Activated T-cell treated with anti-CD3 and anti-CD28 coated beads for 24 hours (primary cell): ENCODE results near the gene SIX5.

Experiments
- DNase-seq: peaks from one replicate; pipeline ENCODE4 v3.0.0-alpha.2; 2020; ENCODE audit warnings: low read depth

The SIX5 gene

DNA sequence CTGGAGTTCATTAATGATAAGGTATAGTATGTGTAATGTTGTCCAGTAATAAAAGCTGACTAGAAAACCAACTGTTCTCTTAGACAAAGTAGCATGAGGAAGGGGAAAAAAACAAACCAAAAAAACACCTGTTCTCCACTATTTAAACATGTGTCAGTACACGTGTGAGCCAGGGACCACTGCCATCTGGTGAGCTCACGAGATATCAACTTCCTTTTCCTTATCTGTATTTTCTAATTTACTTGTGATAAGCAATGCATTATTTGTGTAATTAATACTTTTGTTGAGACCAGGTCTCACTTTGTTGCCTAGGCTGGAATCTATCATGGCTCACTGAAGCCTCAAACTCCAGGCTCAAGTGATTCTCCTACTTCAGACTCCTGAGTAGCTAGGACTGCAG, 4.3 kb upstream of the SIX5 start:
- DNase-seq, result no peak

GRCh38 chr19:45772912-45773311, 3.9 kb upstream of the SIX5 start:
- DNase-seq, result no peak

DNA sequence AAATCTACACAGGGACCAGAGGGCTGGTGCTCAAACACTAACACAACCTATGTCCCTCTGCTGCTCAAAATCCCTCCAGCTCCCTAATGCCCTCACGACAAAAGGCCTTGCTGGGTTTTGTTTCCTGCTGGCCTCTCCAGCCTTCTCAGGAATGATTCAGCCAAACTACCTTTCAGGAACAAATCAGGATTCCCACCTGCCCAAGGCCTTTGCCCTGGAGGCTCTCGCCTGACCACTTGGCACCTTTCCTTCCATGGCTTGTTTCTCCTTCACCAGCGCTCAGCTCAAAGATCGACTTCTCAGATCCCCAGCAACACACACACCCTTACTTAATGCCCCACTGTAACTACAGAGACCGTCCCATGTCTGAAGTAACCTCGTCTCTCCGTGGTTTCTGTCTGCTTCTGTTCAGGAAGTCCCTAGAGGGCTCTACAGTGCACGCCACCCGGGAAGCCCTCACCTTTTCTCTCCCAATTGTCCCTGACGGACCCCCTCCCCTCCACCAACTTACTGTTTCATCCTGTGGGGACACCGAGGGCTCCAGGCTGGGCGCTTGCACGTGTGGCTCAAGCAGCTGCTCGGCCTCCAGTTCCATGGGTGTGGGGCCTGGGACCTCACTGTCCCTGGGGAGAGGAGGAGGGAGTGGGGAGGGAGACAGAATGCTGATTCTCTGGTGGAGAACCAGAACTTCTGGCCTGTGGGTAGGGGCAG, 3.2 kb upstream of the SIX5 start:
- no peak for DNase-seq

DNA sequence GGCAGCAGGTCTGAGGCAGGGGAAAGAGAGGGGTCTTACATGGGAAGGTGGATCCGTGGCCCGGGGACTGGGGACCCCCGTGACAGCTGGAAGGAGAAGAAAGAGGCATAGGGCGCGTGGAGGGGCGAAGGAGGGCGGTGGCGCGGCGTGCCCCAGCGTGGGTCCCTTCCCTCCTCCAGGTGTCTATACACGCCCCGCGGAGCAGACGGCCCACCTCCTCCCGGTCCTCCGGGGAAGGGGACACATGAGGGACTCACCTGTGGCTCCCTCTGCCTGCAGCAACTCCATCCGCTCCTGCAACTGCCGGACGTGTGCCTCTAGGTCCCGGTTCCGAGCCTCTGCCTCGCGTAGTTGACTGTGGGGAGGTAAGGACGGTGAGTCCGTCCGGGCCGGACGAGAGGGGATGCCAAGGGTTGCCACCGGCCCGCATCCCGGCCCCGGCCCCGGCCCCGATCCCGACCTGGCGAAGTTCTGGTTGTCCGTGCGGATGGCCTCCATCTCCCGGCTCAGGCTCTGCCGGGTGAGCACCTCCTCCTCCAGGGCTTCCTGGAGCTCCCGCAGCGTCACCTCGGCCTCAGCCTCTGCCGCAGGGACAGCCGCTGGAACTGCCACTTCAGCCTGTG, 2.4 kb upstream of the SIX5 start:
- DNase-seq, result no peak

DNA sequence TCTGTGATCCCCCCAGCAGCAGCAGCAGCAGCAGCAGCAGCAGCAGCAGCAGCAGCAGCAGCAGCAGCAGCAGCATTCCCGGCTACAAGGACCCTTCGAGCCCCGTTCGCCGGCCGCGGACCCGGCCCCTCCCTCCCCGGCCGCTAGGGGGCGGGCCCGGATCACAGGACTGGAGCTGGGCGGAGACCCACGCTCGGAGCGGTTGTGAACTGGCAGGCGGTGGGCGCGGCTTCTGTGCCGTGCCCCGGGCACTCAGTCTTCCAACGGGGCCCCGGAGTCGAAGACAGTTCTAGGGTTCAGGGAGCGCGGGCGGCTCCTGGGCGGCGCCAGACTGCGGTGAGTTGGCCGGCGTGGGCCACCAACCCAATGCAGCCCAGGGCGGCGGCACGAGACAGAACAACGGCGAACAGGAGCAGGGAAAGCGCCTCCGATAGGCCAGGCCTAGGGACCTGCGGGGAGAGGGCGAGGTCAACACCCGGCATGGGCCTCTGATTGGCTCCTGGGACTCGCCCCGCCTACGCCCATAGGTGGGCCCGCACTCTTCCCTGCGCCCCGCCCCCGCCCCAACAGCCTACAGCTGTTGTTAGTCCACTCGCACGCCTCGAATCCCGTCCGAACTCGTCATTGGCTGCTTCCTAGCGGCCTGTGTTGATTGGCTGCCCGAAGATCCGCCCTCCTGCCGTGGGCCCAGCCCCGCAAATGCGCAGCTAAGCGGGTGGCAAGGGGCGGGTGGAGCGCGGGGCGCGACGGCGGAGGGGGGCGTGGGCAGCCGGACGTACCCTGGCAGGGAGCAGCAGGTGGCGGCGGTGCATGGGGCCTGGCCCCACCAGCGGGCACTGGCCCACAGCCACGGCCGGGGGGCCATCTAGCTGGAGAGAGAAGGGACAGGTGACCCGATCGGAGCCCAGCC, 1.4 kb upstream of the SIX5 start:
- DNase-seq, result peak; percentile 84

- peak; percentile 21 for DNase-seq
Observed at GRCh38 chr19:45769821-45770191, 754 bp upstream of the SIX5 start.

- no peak for DNase-seq
Observed at GRCh38 chr19:45768655-45768983, 433 bp downstream of the SIX5 start.

GRCh38 chr19:45767881-45768654, 984 bp downstream of the SIX5 start:
- no peak for DNase-seq

- DNase-seq, result no peak
Observed at GRCh38 chr19:45767410-45767880, 1.6 kb downstream of the SIX5 start.

- no peak for DNase-seq
Observed at GRCh38 chr19:45766869-45767346, 2.1 kb downstream of the SIX5 start.

GRCh38 chr19:45766296-45766868, 2.7 kb downstream of the SIX5 start:
- no peak for DNase-seq

DNA sequence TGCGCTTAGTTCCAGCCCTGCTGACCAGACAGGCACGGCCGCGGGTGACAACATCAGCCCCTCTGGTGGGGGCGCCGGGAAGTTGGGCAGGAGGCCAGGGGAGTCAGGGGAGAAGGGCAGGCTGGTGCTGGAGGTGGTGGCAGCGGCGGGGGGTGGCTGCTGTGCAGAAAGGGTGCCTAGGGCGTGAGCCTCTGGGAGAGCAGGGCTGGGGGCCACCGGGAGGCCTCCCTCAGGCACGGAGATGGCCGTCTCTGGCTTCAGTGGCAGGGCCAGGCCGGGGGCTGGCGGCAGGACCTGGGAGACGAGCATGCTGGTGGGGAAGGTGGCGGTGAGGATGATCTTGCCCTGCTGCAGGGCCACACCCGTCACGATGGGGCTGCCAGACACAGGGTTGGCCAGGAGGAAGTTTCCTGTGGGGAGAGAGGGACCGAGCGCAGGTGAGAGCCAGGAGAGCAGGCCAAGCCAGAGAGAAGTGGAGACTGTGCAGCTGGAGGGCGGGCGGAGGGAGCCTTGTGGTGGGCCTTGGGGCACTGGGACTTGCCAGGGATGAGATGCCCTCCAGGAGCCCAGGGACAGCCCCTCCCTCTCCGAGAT, 3.3 kb downstream of the SIX5 start:
- no peak for DNase-seq

GRCh38 chr19:45764945-45765701, 3.9 kb downstream of the SIX5 start:
- DNase-seq, result no peak

DNA sequence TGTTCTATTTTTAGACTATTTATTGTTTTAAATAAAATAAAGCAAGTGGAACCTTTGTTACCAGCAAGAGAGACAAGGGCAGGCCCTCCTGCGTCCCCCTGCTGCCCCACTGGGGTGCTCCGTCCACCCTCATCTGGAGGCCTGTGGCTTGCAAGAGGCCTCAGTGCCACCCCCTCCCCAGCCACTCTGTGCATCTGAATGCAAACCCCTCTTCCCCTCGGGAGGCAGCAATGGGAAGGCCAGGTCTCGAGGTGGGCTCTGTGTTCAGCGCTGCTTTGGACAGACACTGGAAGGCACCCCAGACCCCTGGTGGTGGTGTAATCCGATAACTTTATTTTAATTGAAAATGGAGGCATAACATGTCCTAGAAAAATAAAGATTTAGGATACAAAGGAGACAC, 4.6 kb downstream of the SIX5 start:
- no peak for DNase-seq

GRCh38 chr19:45763691-45764294, 5.3 kb downstream of the SIX5 start:
- no peak for DNase-seq

DNA sequence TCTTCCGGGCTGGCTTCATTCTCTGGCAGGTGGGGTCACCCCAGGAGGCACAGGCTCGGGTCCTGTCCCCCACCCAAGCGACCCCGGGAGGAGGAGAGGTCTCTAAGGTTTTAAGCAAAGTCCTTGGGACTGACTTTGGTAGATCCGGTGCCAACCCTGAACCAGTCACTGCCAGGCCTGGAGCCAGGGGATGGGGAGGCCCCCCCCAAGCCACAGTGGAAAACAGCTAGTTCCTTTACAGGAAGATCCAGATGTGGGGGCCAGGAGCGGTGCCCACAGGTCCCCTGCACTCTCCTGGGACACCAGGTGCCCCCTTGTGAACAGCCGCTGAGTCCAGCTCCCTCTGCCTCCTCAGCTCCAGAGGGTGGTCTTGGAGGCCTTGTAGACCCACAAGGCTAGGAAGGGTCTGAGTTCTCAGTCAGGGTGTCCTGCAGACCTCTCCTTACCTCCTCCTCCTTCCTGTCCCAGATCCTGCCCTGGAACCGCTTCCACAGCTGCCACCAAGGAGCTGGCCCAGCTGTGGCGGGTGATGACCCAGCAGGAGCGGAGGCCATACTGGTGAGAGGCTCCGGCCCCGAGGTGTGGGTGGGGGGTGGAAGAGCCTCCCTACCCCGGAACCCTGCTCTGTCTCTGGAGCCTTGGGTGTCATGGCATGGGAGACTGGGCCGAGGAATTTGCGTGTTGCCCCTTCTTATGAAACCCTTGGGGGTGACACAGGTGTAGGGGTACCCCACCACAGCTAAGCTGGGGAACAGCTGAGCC, 6.0 kb downstream of the SIX5 start:
- DNase-seq, result no peak

GRCh38 chr19:45761714-45762113, 7.3 kb downstream of the SIX5 start:
- no peak for DNase-seq

DNA sequence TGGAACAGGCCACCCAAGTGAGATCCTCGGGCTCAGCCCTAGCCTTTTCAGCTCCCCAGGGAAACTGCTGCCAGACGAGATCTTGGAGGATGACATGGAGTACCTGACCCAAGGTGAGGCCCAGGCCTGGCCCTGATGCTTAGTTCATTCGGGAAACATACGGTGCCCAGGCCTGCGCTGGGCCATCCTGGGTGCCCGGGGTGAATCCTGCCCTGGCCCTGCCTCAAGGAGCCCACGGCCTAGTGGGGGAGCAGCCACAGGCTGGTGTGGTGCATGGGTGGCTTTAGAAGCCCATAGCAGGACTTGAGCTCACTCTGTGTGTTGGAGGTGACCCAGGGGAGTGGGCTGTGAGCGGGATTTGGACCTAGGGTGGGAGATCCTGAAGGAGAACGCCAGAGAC, 10.1 kb downstream of the SIX5 start:
- DNase-seq, result no peak

- DNase-seq, result no peak
Observed at GRCh38 chr19:45757695-45758094, 11.4 kb downstream of the SIX5 start.
